K562 (cell line): ENCODE measurements around the gene SHISA6. TPM values are rescaled to one million over a fixed set of nuclear protein-coding genes. Genes with fewer than 3 reads are reported as not detected.
"Not testable (repeated sequence)": the region's sequence is repeated elsewhere in the genome, so short reads cannot be mapped to it uniquely, and the experiment has no call there.

Experiments
- ATAC-seq: fragments of 200-7000 bp; cut with Tn5 transposase; 3 replicates; pipeline ENCODE4 v1.9.1; 2020; ENCODE audit warnings: moderate library complexity
- BruUV-seq: library from RNA; stranded (reverse); fragments of 400-500 nt; replicated peaks from 2 replicates; lab custom pipeline; 2021; lab: Mats Ljungman, UMichigan
- CTCF ChIA-PET: fragments of 300-600 bp; formaldehyde crosslinking; extraction: SDS; loops from one replicate; lab custom pipeline; 2021; ENCODE audit warnings: low intra/inter-chr PET ratio; lab: Yijun Ruan, JAX
- POLR2A ChIA-PET: fragments of 300-600, 350-650 bp; sonication (Branson Sonifier 250); formaldehyde crosslinking; extraction: SDS; loops from one replicate; lab custom pipeline; 2021; ENCODE audit warnings: antibody characterized with exemption, inconsistent platforms; lab: Yijun Ruan, JAX
- DNase-seq, 4 experiments: peaks; one replicate each; pipeline versions ENCODE4 v3.0.0 to v3.0.0-alpha.2; 2011 to 2018; ENCODE audit warnings: low spot score in 3 of 4, mixed read lengths in 3 of 4; ENCODE audit errors: extremely low read depth in 1 of 4
- FAIRE-seq: peaks from 2 replicates; lab custom pipeline; 2011; peaks lifted over from hg19 to GRCh38; lab: Jason Lieb, UNC
- H2AFZ ChIP-seq: 2 replicates; pipeline ENCODE4 v1.6.0; 2011; ENCODE audit warnings: low read depth, low read length, control low read depth, inconsistent platforms
- H3K27ac ChIP-seq: fragments of 200-600 bp; 3 replicates; pipeline ENCODE4 v1.8.0; 2011; ENCODE audit warnings: low read depth, mild to moderate bottlenecking, control low read depth, inconsistent platforms, low read length, moderate library complexity, mixed read lengths; ENCODE audit errors: extremely low read depth
- H3K27me3 ChIP-seq, 2 experiments: fragments of 300-600 bp in 1 of 2; 2 replicates in 1 of 2; 3 replicates in 1 of 2; pipeline versions ENCODE4 v1.6.0 to v1.8.0; 2011; ENCODE audit warnings: inconsistent platforms in 2 of 2, low read length in 2 of 2, mild to moderate bottlenecking in 1 of 2, mixed read lengths in 1 of 2, moderate library complexity in 1 of 2; ENCODE audit not compliant: control insufficient read depth in 2 of 2, insufficient read depth in 2 of 2
- H3K36me3 ChIP-seq: fragments of 300-600 bp; 3 replicates; pipeline ENCODE4 v1.8.0; 2011; ENCODE audit warnings: mild to moderate bottlenecking, low read length, inconsistent platforms; ENCODE audit not compliant: control insufficient read depth, insufficient read depth
- H3K4me1 ChIP-seq, 2 experiments: fragments of 200-600 bp in 1 of 2; replicated peaks in 1 of 2; 2 replicates in 1 of 2; 3 replicates in 1 of 2; pipeline versions ENCODE4 v1.5.1 to v1.8.0; 2011; ENCODE audit warnings: inconsistent platforms in 2 of 2, low read length in 2 of 2, mild to moderate bottlenecking in 1 of 2, mixed read lengths in 1 of 2, moderate library complexity in 1 of 2; ENCODE audit not compliant: control insufficient read depth in 2 of 2, insufficient read depth in 2 of 2
- H3K4me2 ChIP-seq: 2 replicates; pipeline ENCODE4 v1.6.1; 2011; ENCODE audit warnings: low read length, control low read depth, inconsistent platforms, mixed read lengths; ENCODE audit not compliant: insufficient read depth
- H3K4me3 ChIP-seq: fragments of 200-600 bp; sonication (generic), shearing (Covaris generic); 2 replicates; pipeline ENCODE4 v1.5.1; 2016; ENCODE audit warnings: control low read depth, inconsistent platforms
- H3K79me2 ChIP-seq: fragments of 200-600 bp; 3 replicates; pipeline ENCODE4 v1.8.0; 2011; ENCODE audit warnings: low read length, inconsistent platforms; ENCODE audit not compliant: control insufficient read depth, insufficient read depth
- H3K9ac ChIP-seq, 2 experiments: 2 replicates each; pipeline versions ENCODE4 v1.6.0 to v1.6.1; 2011; ENCODE audit warnings: low read depth in 2 of 2, low read length in 2 of 2, control low read depth in 1 of 2, inconsistent platforms in 1 of 2, mild to moderate bottlenecking in 1 of 2, mixed read lengths in 1 of 2; ENCODE audit not compliant: insufficient read depth in 1 of 2
- H3K9me1 ChIP-seq: one replicate; pipeline ENCODE4 v1.6.0; 2011; ENCODE audit warnings: inconsistent platforms, mild to moderate bottlenecking, low read length, moderate library complexity; ENCODE audit not compliant: control insufficient read depth, insufficient read depth
- H3K9me3 ChIP-seq: replicated peaks from 2 replicates; pipeline ENCODE4 v1.5.1; 2011; ENCODE audit warnings: low read depth, low read length, inconsistent platforms; ENCODE audit not compliant: control insufficient read depth, insufficient read depth
- H4K20me1 ChIP-seq: replicated peaks from 2 replicates; pipeline ENCODE4 v1.6.1; 2011; ENCODE audit warnings: low read length, inconsistent platforms, mixed read lengths; ENCODE audit not compliant: control insufficient read depth, insufficient read depth
- ATF1 ChIP-seq, 2 experiments: fragments of 450-650 bp in 1 of 2; IDR thresholded peaks; 2 replicates each; pipeline ENCODE4 v1.6.1; 2016; ENCODE audit warnings: missing compliant biosample characterization in 1 of 2, missing genetic modification characterization in 1 of 2
- HNRNPL ChIP-seq: fragments of 200-400 bp; formaldehyde crosslinking; IDR thresholded peaks from 2 replicates; pipeline ENCODE4 v1.6.1; 2017; ENCODE audit warnings: low read depth, mild to moderate bottlenecking, low read length
- KDM2B ChIP-seq: fragments of 250-450 bp; sonication (Bioruptor Pico); IDR thresholded peaks from 2 replicates; pipeline ENCODE4 v1.8.0; 2021; ENCODE audit warnings: mild to moderate bottlenecking, moderate library complexity
- RCOR1 ChIP-seq, 2 experiments: IDR thresholded peaks; 2 replicates each; pipeline ENCODE4 v1.6.1; 2012; ENCODE audit warnings: low read depth in 2 of 2, low read length in 2 of 2, borderline replicate concordance in 1 of 2, improper control_type of control experiment in 1 of 2
- SMAD2 ChIP-seq: fragments of 150-350 bp; IDR thresholded peaks from 2 replicates; pipeline ENCODE4 v1.6.1; 2014; ENCODE audit warnings: low read depth, mild to moderate bottlenecking, low read length
- TGIF2 ChIP-seq: sonication (generic); formaldehyde crosslinking; IDR thresholded peaks from 2 replicates; pipeline ENCODE4 v1.8.1; 2022; ENCODE audit warnings: mild to moderate bottlenecking, missing genetic modification reagents, moderate library complexity
- ZBTB17 ChIP-seq: fragments of 450-650 bp; formaldehyde crosslinking; IDR thresholded peaks from 2 replicates; pipeline ENCODE4 v1.4.0; 2020; ENCODE audit warnings: mild to moderate bottlenecking
- ZBTB7A ChIP-seq: IDR thresholded peaks from 2 replicates; pipeline ENCODE4 v1.6.1; 2011; ENCODE audit warnings: low read depth, mild to moderate bottlenecking, low read length, moderate library complexity, borderline replicate concordance; ENCODE audit not compliant: control insufficient read depth
- ZNF143 ChIP-seq: sonication (generic); formaldehyde crosslinking; IDR thresholded peaks from 2 replicates; pipeline ENCODE4 v1.9.0; 2022; ENCODE audit warnings: mild to moderate bottlenecking, missing genetic modification reagents
- ZNF232 ChIP-seq: sonication (generic); formaldehyde crosslinking; IDR thresholded peaks from 2 replicates; pipeline ENCODE4 v1.8.0; 2022; ENCODE audit warnings: mild to moderate bottlenecking, missing genetic modification reagents
- ZNF695 ChIP-seq: fragments of 450-650 bp; formaldehyde crosslinking; IDR thresholded peaks from 2 replicates; pipeline ENCODE4 v1.4.0; 2020; ENCODE audit warnings: mild to moderate bottlenecking, moderate library complexity
- ZNF76 ChIP-seq: fragments of 250-450 bp; sonication (Bioruptor Pico); IDR thresholded peaks from 2 replicates; pipeline ENCODE4 v1.4.0; 2020; ENCODE audit warnings: mild to moderate bottlenecking, moderate library complexity, borderline replicate concordance
- ZNF77 ChIP-seq: fragments of 250-450 bp; sonication (Bioruptor Pico); IDR thresholded peaks from 2 replicates; pipeline ENCODE4 v1.5.0; 2020
- WGBS: fragments of 100-300 bp; shearing (Covaris generic); methylation state at CpG from one replicate; pipeline ENCODE4 v1.1.6; 2016; ENCODE audit warnings: low coverage, mixed read lengths; ENCODE audit not compliant: insufficient coverage; ENCODE audit errors: missing lambda C conversion rate; 5-methylcytosine and 5-hydroxymethylcytosine counted together
- in situ Hi-C: fragments of 300-500 bp; cut with MboI; formaldehyde crosslinking; loops from 4 replicates; pipeline ENCODE4 v1.15.0; 2018; ENCODE audit warnings: inconsistent platforms, mixed read lengths
- intact Hi-C: fragments of 100-400 bp; cut with micrococcal nuclease; formaldehyde crosslinking; loops from 2 replicates; pipeline ENCODE4 v1.14.2; 2022
- polyA plus RNA-seq, 8 experiments: library from polyadenylated mRNA; depleted of rRNA in 4 of 8; stranded (reverse) in 5 of 8; unstranded in 3 of 8; fragments of >200 nt; fragmentation: Nextera tagmentation in 2 of 8; fragmentation: Illumina TruSeq in 1 of 8; extraction: Ambion mirVana in 2 of 8; extraction: Trizol in 1 of 8; gene quantifications; 2 replicates each; pipeline versions ENCODE4 v1.2.1 to v1.2.3, GENCODE V29; 2011 to 2014; ENCODE audit warnings: inconsistent platforms in 1 of 8, missing spikeins in 1 of 8
- total RNA-seq, 7 experiments: library from RNA; depleted of rRNA in 6 of 7; stranded (reverse); fragments of >200 nt in 6 of 7; fragmentation: Illumina TruSeq in 2 of 7; extraction: Trizol in 2 of 7; gene quantifications; 2 replicates each; pipeline versions ENCODE4 v1.2.1 to v1.2.3, GENCODE V29; 2011 to 2021; ENCODE audit warnings: low replicate concordance in 1 of 7
- TF ChIP-seq, protein P1 (sequence below), 2 experiments: IDR thresholded peaks in 1 of 2; conservative IDR thresholded peaks in 1 of 2; 2 replicates each; pipeline ENCODE4 v1.6.1; 2016; ENCODE audit warnings: low read depth in 2 of 2, mild to moderate bottlenecking in 1 of 2, missing compliant biosample characterization in 1 of 2, missing genetic modification characterization in 1 of 2, moderate library complexity in 1 of 2
- TF ChIP-seq, protein P2 (sequence below): sonication (generic); formaldehyde crosslinking; IDR thresholded peaks from 2 replicates; pipeline ENCODE4 v1.8.1; 2022; ENCODE audit warnings: missing genetic modification reagents

Gene SHISA6
- total and polyA plus RNA-seq, 9 of the 15 experiments (the other 6 are each of a cell fraction or from before 2014, with no cell fraction given): not detected

DNA sequence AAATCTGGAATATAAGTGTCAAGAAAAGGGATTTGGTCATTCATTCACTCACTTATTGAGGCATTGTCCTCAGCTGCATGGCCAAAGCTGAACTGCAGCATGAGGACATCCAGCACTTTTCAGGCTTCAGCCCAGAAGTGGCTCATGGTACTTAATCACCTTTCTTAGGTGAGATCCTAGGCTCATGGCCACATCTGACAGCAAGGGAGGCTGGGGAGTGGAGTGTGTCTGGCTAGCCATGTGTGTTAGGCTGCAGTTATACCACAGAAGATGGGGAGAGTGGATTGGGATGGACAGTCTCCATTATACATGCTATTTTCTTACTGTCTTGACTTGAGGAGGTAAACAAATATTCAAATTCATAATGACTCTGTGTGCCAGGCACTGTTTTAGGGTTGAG lies 68.8 kb downstream of the SHISA6 start:
- TF ChIP-seq ZNF232 (CRISPR knock-in tag) (no peak), ZNF695 (CRISPR knock-in tag) (no peak), ZBTB17 (CRISPR knock-in tag) (no peak), ATF1 (CRISPR knock-in tag; IDR thresholded peaks at IDR 0.05) (no peak), ATF1 (tag; IDR thresholded peaks at IDR 0.05) (no peak), ZNF143 (CRISPR knock-in tag) (no peak), ZBTB7A (no peak), SMAD2 (no peak), ZNF76 (CRISPR knock-in tag) (no peak), RCOR1 (IDR thresholded peaks at IDR 0.05; ENCODE audit: borderline replicate concordance in 1 of 2, low read depth in 2 of 2, low read length in 2 of 2) (no peak), KDM2B (no peak), ZNF77 (CRISPR knock-in tag) (no peak), TGIF2 (CRISPR knock-in tag) (no peak), HNRNPL (no peak)
- TF ChIP-seq, protein P1, sequence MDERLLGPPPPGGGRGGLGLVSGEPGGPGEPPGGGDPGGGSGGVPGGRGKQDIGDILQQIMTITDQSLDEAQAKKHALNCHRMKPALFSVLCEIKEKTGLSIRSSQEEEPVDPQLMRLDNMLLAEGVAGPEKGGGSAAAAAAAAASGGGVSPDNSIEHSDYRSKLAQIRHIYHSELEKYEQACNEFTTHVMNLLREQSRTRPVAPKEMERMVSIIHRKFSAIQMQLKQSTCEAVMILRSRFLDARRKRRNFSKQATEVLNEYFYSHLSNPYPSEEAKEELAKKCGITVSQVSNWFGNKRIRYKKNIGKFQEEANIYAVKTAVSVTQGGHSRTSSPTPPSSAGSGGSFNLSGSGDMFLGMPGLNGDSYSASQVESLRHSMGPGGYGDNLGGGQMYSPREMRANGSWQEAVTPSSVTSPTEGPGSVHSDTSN (CRISPR knock-in tag; IDR thresholded peaks at IDR 0.05; ENCODE audit: low read depth): no peak
- TF ChIP-seq, protein P1 (tag; conservative IDR thresholded peaks at IDR 0.05; ENCODE audit: low read depth): no peak
- TF ChIP-seq, protein P2, sequence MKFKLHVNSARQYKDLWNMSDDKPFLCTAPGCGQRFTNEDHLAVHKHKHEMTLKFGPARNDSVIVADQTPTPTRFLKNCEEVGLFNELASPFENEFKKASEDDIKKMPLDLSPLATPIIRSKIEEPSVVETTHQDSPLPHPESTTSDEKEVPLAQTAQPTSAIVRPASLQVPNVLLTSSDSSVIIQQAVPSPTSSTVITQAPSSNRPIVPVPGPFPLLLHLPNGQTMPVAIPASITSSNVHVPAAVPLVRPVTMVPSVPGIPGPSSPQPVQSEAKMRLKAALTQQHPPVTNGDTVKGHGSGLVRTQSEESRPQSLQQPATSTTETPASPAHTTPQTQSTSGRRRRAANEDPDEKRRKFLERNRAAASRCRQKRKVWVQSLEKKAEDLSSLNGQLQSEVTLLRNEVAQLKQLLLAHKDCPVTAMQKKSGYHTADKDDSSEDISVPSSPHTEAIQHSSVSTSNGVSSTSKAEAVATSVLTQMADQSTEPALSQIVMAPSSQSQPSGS (CRISPR knock-in tag): no peak
- POLR2A ChIA-PET: no interaction called here
- no peaks in the 10 kb centered on the region for H3K36me3 ChIP-seq
- no TSS peak for BruUV-seq
- DNase-seq (no peak), FAIRE-seq (no peak), ATAC-seq (no peak)
- H3K9ac ChIP-seq: no peak overlapping the region
- CTCF ChIA-PET: no interaction called here
- H3K4me1 ChIP-seq: no peaks in the 10 kb centered on the region
- no peak overlapping the region for H3K27ac ChIP-seq
- no peaks in the 10 kb centered on the region for H3K27me3 ChIP-seq
- no peaks in the 10 kb centered on the region for H3K79me2 ChIP-seq
- no peaks in the 10 kb centered on the region for H3K9me3 ChIP-seq
- no peak overlapping the region for H3K4me2 ChIP-seq
- no peaks in the 10 kb centered on the region for H4K20me1 ChIP-seq
- intact Hi-C loops: no loop called here
- no peaks in the 10 kb centered on the region for H3K9me1 ChIP-seq
- no peak overlapping the region for H3K4me3 ChIP-seq
- no peak overlapping the region for H2AFZ ChIP-seq
- in situ Hi-C loops: no loop called here

DNA sequence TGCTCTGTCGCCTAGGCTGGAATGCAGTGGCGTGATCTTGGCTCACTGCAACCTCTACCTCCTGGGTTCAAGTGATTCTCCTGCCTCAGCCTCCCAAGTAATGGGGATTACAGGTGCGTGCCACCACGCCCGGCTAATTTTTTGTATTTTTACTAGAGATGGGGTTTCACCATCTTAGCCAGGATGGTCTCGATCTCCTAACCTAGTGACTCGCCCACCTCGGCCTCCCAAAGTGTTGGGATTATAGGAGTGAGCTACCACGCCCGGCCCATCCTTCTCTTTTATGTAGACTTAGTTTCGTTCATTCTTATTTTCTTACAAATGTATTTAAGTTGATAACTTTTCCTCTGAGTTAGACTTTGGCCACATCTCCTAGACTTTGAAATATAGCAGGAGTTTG lies 75.4 kb downstream of the SHISA6 start:
- H3K4me2 ChIP-seq, FAIRE-seq, H3K27ac ChIP-seq, H3K27me3 ChIP-seq, H3K9me1 ChIP-seq, H3K79me2 ChIP-seq, H3K36me3 ChIP-seq, BruUV-seq, ATAC-seq, CTCF ChIA-PET, POLR2A ChIA-PET, H3K9ac ChIP-seq, DNase-seq, H3K4me1 ChIP-seq, H2AFZ ChIP-seq, in situ Hi-C loops, H3K4me3 ChIP-seq, H3K9me3 ChIP-seq, intact Hi-C loops, H4K20me1 ChIP-seq: not testable (repeated sequence)
- 0% methylated on average over 4 of the region's 11 CpGs for whole genome bisulfite sequencing
